Endothelial cell of umbilical vein (primary cell): Measurements from ENCODE around the gene CTNND1. TPM values are rescaled to one million over a fixed set of nuclear protein-coding genes. Genes with fewer than 3 reads are reported as not detected.
A peak's percentile ranks its signal among the peaks of the same experiment; 100 is the strongest.

Experiments
- BruUV-seq: library from RNA; stranded (reverse); fragments of 400-500 nt; replicated peaks from 2 replicates; lab custom pipeline; 2021; lab: Mats Ljungman, UMichigan
- CTCF ChIA-PET: fragments of 300-600, 350-600 bp; sonication (Branson Sonifier 250); formaldehyde crosslinking; loops from one replicate; lab custom pipeline; 2021; ENCODE audit warnings: antibody characterized with exemption, inconsistent platforms; lab: Charles Lee
- POLR2A ChIA-PET: fragments of 300-600, 350-600 bp; sonication (Branson Sonifier 250); formaldehyde crosslinking; loops from one replicate; lab custom pipeline; 2021; ENCODE audit warnings: antibody characterized with exemption, inconsistent platforms; lab: Charles Lee
- DNase-seq: peaks from one replicate; pipeline ENCODE4 v3.0.0-alpha.2; 2011; ENCODE audit warnings: low read depth, low spot score
- FAIRE-seq: peaks from 2 replicates; lab custom pipeline; 2011; peaks lifted over from hg19 to GRCh38; lab: Jason Lieb, UNC
- H2AFZ ChIP-seq: 2 replicates; pipeline ENCODE4 v1.6.0; 2012; ENCODE audit warnings: low read depth, low read length, control low read depth, inconsistent platforms
- H3K27ac ChIP-seq: 2 replicates; pipeline ENCODE4 v1.5.1; 2011; ENCODE audit warnings: low read depth, mild to moderate bottlenecking, control low read depth, low read length, moderate library complexity; ENCODE audit not compliant: insufficient read depth
- H3K27me3 ChIP-seq, 2 experiments: 2 replicates each; pipeline versions ENCODE4 v1.6.0 to v1.6.1; 2011; ENCODE audit warnings: low read length in 2 of 2, mixed read lengths in 1 of 2; ENCODE audit not compliant: control insufficient read depth in 2 of 2, insufficient read depth in 2 of 2
- H3K36me3 ChIP-seq, 2 experiments: 2 replicates in 1 of 2; 3 replicates in 1 of 2; pipeline ENCODE4 v1.5.1; 2011; ENCODE audit warnings: low read length in 2 of 2, mild to moderate bottlenecking in 1 of 2, moderate library complexity in 1 of 2; ENCODE audit not compliant: control insufficient read depth in 2 of 2, insufficient read depth in 2 of 2; ENCODE audit errors: extremely low read depth in 1 of 2
- H3K4me1 ChIP-seq: 3 replicates; pipeline ENCODE4 v1.5.1; 2011; ENCODE audit warnings: mild to moderate bottlenecking, low read length; ENCODE audit not compliant: control insufficient read depth, insufficient read depth; ENCODE audit errors: extremely low read depth
- H3K4me2 ChIP-seq: 2 replicates; pipeline ENCODE4 v1.6.1; 2011; ENCODE audit warnings: low read length, control low read depth, mixed read lengths; ENCODE audit not compliant: insufficient read depth
- H3K4me3 ChIP-seq, 3 experiments: fragments of 200-600 bp in 1 of 3; sonication (generic), shearing (Covaris generic) in 1 of 3; replicated peaks in 1 of 3; 2 replicates each; pipeline ENCODE4 v1.5.1; 2011 to 2016; ENCODE audit warnings: control low read depth in 3 of 3, low read length in 3 of 3, mild to moderate bottlenecking in 2 of 3, inconsistent platforms in 1 of 3, low read depth in 1 of 3, moderate library complexity in 1 of 3; ENCODE audit not compliant: insufficient read depth in 1 of 3
- H3K79me2 ChIP-seq: 2 replicates; pipeline ENCODE4 v1.6.0; 2012; ENCODE audit warnings: low read length, inconsistent platforms; ENCODE audit not compliant: control insufficient read depth, insufficient read depth
- H3K9ac ChIP-seq: replicated peaks from 2 replicates; pipeline ENCODE3; 2011; ENCODE audit warnings: low read length, control low read depth; ENCODE audit not compliant: insufficient read depth; ENCODE audit errors: extremely low read depth
- H3K9me1 ChIP-seq: replicated peaks from 3 replicates; pipeline ENCODE4 v1.6.0; 2011; ENCODE audit warnings: mild to moderate bottlenecking, low read length; ENCODE audit not compliant: control insufficient read depth, insufficient read depth; ENCODE audit errors: extremely low read depth
- H3K9me3 ChIP-seq: replicated peaks from 2 replicates; pipeline ENCODE4 v1.5.1; 2012; ENCODE audit warnings: low read length, inconsistent platforms; ENCODE audit not compliant: control insufficient read depth, insufficient read depth
- H4K20me1 ChIP-seq: replicated peaks from 2 replicates; pipeline ENCODE3; 2011; ENCODE audit warnings: mild to moderate bottlenecking, low read length; ENCODE audit not compliant: control insufficient read depth, insufficient read depth; ENCODE audit errors: extremely low read depth
- EZH2 ChIP-seq: IDR thresholded peaks from 2 replicates; pipeline ENCODE4 v1.6.1; 2012; ENCODE audit warnings: borderline replicate concordance, low read depth, mild to moderate bottlenecking, moderate library complexity, low read length, inconsistent platforms; ENCODE audit not compliant: severe bottlenecking
- FOS ChIP-seq: IDR thresholded peaks from 2 replicates; pipeline ENCODE4 v1.6.1; 2011; ENCODE audit warnings: mild to moderate bottlenecking, low read length, moderate library complexity, borderline replicate concordance; ENCODE audit not compliant: insufficient read depth
- GATA2 ChIP-seq: IDR thresholded peaks from 2 replicates; pipeline ENCODE4 v1.7.0; 2011; ENCODE audit warnings: low read depth, mild to moderate bottlenecking, moderate library complexity, mixed read lengths, low read length; ENCODE audit not compliant: insufficient read length, insufficient read depth
- JUN ChIP-seq: IDR thresholded peaks from 2 replicates; pipeline ENCODE4 v1.6.1; 2011; ENCODE audit warnings: borderline replicate concordance, low read depth; ENCODE audit not compliant: insufficient read length, insufficient read depth
- MYC ChIP-seq: IDR thresholded peaks from one replicate; pipeline ENCODE4 v1.6.1; 2011; ENCODE audit warnings: mild to moderate bottlenecking, low read depth, low read length
- POLR2A ChIP-seq: IDR thresholded peaks from 2 replicates; pipeline ENCODE4 v1.6.1; 2012; ENCODE audit warnings: low read depth, mild to moderate bottlenecking, control low read depth, low read length
- POLR2AphosphoS5 ChIP-seq: IDR thresholded peaks from 2 replicates; pipeline ENCODE4 v1.6.1; 2012; ENCODE audit warnings: low read depth, mild to moderate bottlenecking, control low read depth, low read length, moderate library complexity; ENCODE audit not compliant: insufficient read depth
- dilution Hi-C: fragments of 300-500 bp; cut with MboI; formaldehyde crosslinking; loops from one replicate; pipeline ENCODE4 v1.15.0; 2019; ENCODE audit warnings: low sequenced_read_pairs; ENCODE audit not compliant: extremely low pct_ligation_motif_present
- intact Hi-C: fragments of 100-400 bp; cut with micrococcal nuclease; formaldehyde crosslinking; loops from one replicate; pipeline ENCODE4 v1.10.0; 2022
- polyA plus RNA-seq, 4 experiments: library from polyadenylated mRNA; depleted of rRNA in 3 of 4; stranded (reverse) in 3 of 4; unstranded in 1 of 4; fragments of >200 nt; gene quantifications; 2 replicates each; pipeline versions ENCODE4 v1.2.1 to v1.2.3, GENCODE V29; 2011 to 2012; ENCODE audit warnings: missing spikeins in 1 of 4
- total RNA-seq: library from RNA; stranded (reverse); gene quantifications from 2 replicates; pipeline ENCODE4 v1.2.3, GENCODE V29; 2021
- TF ChIP-seq, protein P1 (sequence below): IDR thresholded peaks from 2 replicates; pipeline ENCODE4 v1.6.1; 2011; ENCODE audit not compliant: insufficient read depth, insufficient read length
- TF ChIP-seq, protein P2 (sequence below), 2 donors: IDR thresholded peaks; 1 replicate in 1 of 2; 2 replicates in 1 of 2; pipeline ENCODE4 v1.5.1; 2011; ENCODE audit warnings: low read length in 2 of 2, mild to moderate bottlenecking in 2 of 2, moderate library complexity in 2 of 2, control low read depth in 1 of 2, inconsistent platforms in 1 of 2, low read depth in 1 of 2; ENCODE audit not compliant: insufficient read depth in 1 of 2; ENCODE audit errors: extremely low read depth in 1 of 2

The CTNND1 gene
- total and polyA plus RNA-seq, 2 donors (not counting 3 experiments of a cell fraction or from before 2014, with no cell fraction given), result 152 to 268 TPM

DNA sequence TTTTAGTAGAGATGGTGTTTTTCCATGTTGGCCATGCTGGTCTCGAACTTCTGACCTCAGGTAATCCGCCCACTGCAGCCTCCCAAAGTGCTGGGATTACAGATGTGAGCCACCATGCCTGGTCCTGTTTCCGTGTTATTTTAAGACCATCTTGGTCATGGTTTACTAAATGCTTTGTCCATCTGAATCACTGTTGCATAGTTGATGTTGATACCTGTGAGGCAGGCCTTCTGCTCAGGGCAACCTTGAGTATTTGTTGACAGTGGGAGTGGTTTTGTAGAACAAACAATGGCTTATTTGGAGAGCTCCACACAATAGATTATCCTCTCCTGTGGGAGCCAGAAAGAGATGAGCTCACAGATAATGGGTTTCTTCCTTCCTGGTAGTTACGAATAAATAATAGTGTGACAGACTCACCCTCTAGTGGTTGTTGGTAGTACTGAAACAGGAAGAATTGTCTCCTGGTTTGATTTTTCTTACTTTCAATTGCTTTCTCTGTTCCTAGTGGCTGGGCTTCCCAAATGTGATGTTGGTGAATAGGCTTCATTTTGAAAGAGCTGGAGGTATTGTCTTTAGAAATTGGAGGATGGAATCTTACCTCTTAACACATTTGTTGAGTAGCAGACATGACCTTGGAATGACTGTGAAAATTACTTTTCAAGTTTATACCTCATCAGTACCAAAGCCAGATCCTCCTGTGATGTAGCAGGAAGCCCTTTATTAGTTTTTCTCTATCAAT is 39.0 kb downstream of the CTNND1 start:
- BruUV-seq, result no TSS peak
- dilution Hi-C loops, result loop anchor here (10.0 kb wide), 1 partner anchor 116 kb away; no protein-coding TSS in a partner anchor
- no peaks in the 10 kb centered on the region for H3K9me1 ChIP-seq

More for the DNA sequence above, 39.0 kb downstream of the CTNND1 start:
- intact Hi-C loops, result loop anchor here (1.0 to 10.0 kb wide), 8 partner anchors 22 to 713 kb away; partner anchors contain the start of genes BTBD18, MED19, SELENOH and TMX2
- Histone ChIP-seq H3K4me2 (peak overlapping the region; percentile 96), H3K4me1 (peaks cover 37% of the 10 kb centered on the region), H3K27ac (peak overlapping the region; percentile 85), H3K9me3 (no peaks in the 10 kb centered on the region), H4K20me1 (peaks cover 10% of the 10 kb centered on the region), H3K79me2 (peaks cover 71% of the 10 kb centered on the region), H2AFZ (no peak overlapping the region), H3K4me3 (peak overlapping the region in 1 of 3 experiments; percentile 44), H3K9ac (peak overlapping the region; percentile 55), H3K27me3 (no peaks in the 10 kb centered on the region), H3K36me3 (peaks cover 34 to 39% of the 10 kb centered on the region in 2 experiments)
- DNase-seq (peak; percentile 85), FAIRE-seq (peak; percentile 53)
- ChIA-PET CTCF (interaction anchor here (0.6 to 6.6 kb wide), 39 partner anchors 8 to 713 kb away, joined by 3 to 375 read pairs (median 6); partner anchors contain the start of genes BTBD18, CTNND1, MED19 and SELENOH), POLR2A (interaction anchor here (0.5 to 2.6 kb wide), 6 partner anchors 22 to 103 kb away, joined by 3 to 39 read pairs (median 8); partner anchors contain the start of genes BTBD18, CTNND1 and SELENOH)
- TF ChIP-seq, protein P1, sequence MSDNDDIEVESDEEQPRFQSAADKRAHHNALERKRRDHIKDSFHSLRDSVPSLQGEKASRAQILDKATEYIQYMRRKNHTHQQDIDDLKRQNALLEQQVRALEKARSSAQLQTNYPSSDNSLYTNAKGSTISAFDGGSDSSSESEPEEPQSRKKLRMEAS, result no peak
- TF ChIP-seq, protein P2, sequence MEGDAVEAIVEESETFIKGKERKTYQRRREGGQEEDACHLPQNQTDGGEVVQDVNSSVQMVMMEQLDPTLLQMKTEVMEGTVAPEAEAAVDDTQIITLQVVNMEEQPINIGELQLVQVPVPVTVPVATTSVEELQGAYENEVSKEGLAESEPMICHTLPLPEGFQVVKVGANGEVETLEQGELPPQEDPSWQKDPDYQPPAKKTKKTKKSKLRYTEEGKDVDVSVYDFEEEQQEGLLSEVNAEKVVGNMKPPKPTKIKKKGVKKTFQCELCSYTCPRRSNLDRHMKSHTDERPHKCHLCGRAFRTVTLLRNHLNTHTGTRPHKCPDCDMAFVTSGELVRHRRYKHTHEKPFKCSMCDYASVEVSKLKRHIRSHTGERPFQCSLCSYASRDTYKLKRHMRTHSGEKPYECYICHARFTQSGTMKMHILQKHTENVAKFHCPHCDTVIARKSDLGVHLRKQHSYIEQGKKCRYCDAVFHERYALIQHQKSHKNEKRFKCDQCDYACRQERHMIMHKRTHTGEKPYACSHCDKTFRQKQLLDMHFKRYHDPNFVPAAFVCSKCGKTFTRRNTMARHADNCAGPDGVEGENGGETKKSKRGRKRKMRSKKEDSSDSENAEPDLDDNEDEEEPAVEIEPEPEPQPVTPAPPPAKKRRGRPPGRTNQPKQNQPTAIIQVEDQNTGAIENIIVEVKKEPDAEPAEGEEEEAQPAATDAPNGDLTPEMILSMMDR (IDR thresholded peaks at IDR 0.05; ENCODE audit: extremely low read depth in 1 of 2, insufficient read depth in 1 of 2, low read depth in 1 of 2, low read length in 2 of 2), result peak; percentile 55 to 72
- TF ChIP-seq GATA2 (peak; percentile 85), JUN (peak; percentile 21), POLR2AphosphoS5 (no peak), MYC (no peak), FOS (no peak), EZH2 (no peak), POLR2A (no peak)
